Tibial nerve (tissue), 4 donors: ENCODE measurements around the gene TPSB2. TPM values are rescaled to one million over a fixed set of nuclear protein-coding genes. Genes with fewer than 3 reads are reported as not detected.

Experiments
- DNase-seq, 2 donors: peaks; one replicate each; pipeline ENCODE4 v3.0.0-alpha.2; 2019; ENCODE audit warnings: low spot score in 2 of 2
- H3K27ac ChIP-seq, 4 donors: fragments of 200-600 bp; sonication (generic) in 3 of 4; one replicate each; pipeline ENCODE4 v1.5.1; 2017 to 2019; ENCODE audit warnings: mild to moderate bottlenecking in 1 of 4
- H3K27me3 ChIP-seq, 2 donors: fragments of 200-600 bp; sonication (generic) in 1 of 2; one replicate each; pipeline versions ENCODE4 v1.5.1 to v1.6.0; 2017 to 2019
- H3K36me3 ChIP-seq, 3 donors: fragments of 200-600 bp; sonication (generic); one replicate each; pipeline ENCODE4 v1.5.1; 2018 to 2019
- H3K4me1 ChIP-seq, 4 donors: fragments of 200-600 bp; sonication (generic) in 3 of 4; one replicate each; pipeline ENCODE4 v1.5.1; 2017 to 2019
- H3K4me3 ChIP-seq, 4 donors: fragments of 200-600 bp; sonication (generic) in 3 of 4; one replicate each; pipeline ENCODE4 v1.5.1; 2017 to 2019; ENCODE audit warnings: mild to moderate bottlenecking in 1 of 4, moderate library complexity in 1 of 4
- H3K9me3 ChIP-seq, 4 donors: fragments of 200-600 bp; sonication (generic) in 3 of 4; one replicate each; pipeline ENCODE4 v1.5.1; 2017 to 2019
- CTCF ChIP-seq, 5 experiments: fragments of 200-600 bp in 3 of 5; fragments of 450-650 bp in 2 of 5; sonication (generic) in 3 of 5; IDR thresholded peaks; one replicate each; pipeline ENCODE4 v1.5.1; 2016 to 2019; ENCODE audit warnings: antibody characterized with exemption in 5 of 5, mild to moderate bottlenecking in 3 of 5, moderate library complexity in 2 of 5
- EP300 ChIP-seq, 2 donors: sonication (generic); formaldehyde crosslinking; IDR thresholded peaks; one replicate each; pipeline ENCODE4 v1.6.1; 2017; ENCODE audit warnings: antibody characterized with exemption in 2 of 2, mild to moderate bottlenecking in 1 of 2
- POLR2A ChIP-seq, 2 donors: fragments of 450-650 bp; IDR thresholded peaks; one replicate each; pipeline ENCODE4 v1.6.1; 2017; ENCODE audit warnings: antibody characterized with exemption in 2 of 2, mild to moderate bottlenecking in 2 of 2, moderate library complexity in 2 of 2
- WGBS, 2 donors: methylation state at CpG; one replicate each; pipeline ENCODE4 v1.1.5; 2018; 5-methylcytosine and 5-hydroxymethylcytosine counted together
- total RNA-seq, 4 donors: library from RNA; depleted of rRNA; stranded (reverse); fragments of >200 nt; gene quantifications; one replicate each; pipeline ENCODE4 v1.1.0, GENCODE V29; 2016

Gene TPSB2
- total RNA-seq, 4 donors from 2014 or later = 14.7 to 59.0 (median 29.1) TPM

- H3K4me1 ChIP-seq = no peaks in the 10 kb centered on the region
- no peaks in the 10 kb centered on the region for H3K9me3 ChIP-seq
- H3K4me3 ChIP-seq = no peak overlapping the region
- 64 to 65% methylated on average over 12 to 15 of the region's 15 CpGs for WGBS, 2 donors
- TF ChIP-seq POLR2A (IDR thresholded peaks at IDR 0.05) (no peak), CTCF (IDR thresholded peaks at IDR 0.05) (no peak), EP300 (IDR thresholded peaks at IDR 0.05) (no peak)
- H3K27ac ChIP-seq = no peak overlapping the region
- peaks cover 0 to 48% of the 10 kb centered on the region in 2 donors for H3K27me3 ChIP-seq
- no peak for DNase-seq
- H3K36me3 ChIP-seq = no peaks in the 10 kb centered on the region
These were observed 33.8 kb upstream of the TPSB2 start for GRCh38 chr16:1263591-1264344.

- Histone ChIP-seq H3K36me3 (no peaks in the 10 kb centered on the region), H3K27me3 (peaks cover 0 to 54% of the 10 kb centered on the region in 2 donors), H3K27ac (no peak overlapping the region), H3K9me3 (no peaks in the 10 kb centered on the region), H3K4me3 (no peak overlapping the region), H3K4me1 (no peaks in the 10 kb centered on the region)
- 67 to 81% methylated on average over 1 to 8 of the region's 9 CpGs for WGBS, 2 donors
- DNase-seq = no peak
- TF ChIP-seq POLR2A (IDR thresholded peaks at IDR 0.05) (no peak), CTCF (IDR thresholded peaks at IDR 0.05) (no peak), EP300 (IDR thresholded peaks at IDR 0.05) (no peak)
These were observed 32.9 kb upstream of the TPSB2 start for GRCh38 chr16:1262846-1263221.

GRCh38 chr16:1262210-1262845, 32.3 kb upstream of the TPSB2 start:
- H3K4me1 ChIP-seq = no peaks in the 10 kb centered on the region
- no peak overlapping the region for H3K4me3 ChIP-seq
- WGBS, 2 donors = 73 to 77% methylated on average over 17 to 30 of the region's 32 CpGs
- TF ChIP-seq EP300 (IDR thresholded peaks at IDR 0.05) (no peak), POLR2A (IDR thresholded peaks at IDR 0.05) (no peak), CTCF (IDR thresholded peaks at IDR 0.05) (no peak)
- peaks cover 0 to 59% of the 10 kb centered on the region in 2 donors for H3K27me3 ChIP-seq
- no peaks in the 10 kb centered on the region for H3K36me3 ChIP-seq
- no peak for DNase-seq
- H3K27ac ChIP-seq = no peak overlapping the region
- no peaks in the 10 kb centered on the region for H3K9me3 ChIP-seq

GRCh38 chr16:1261131-1261892, 31.3 kb upstream of the TPSB2 start:
- H3K4me3 ChIP-seq = no peak overlapping the region
- no peak for DNase-seq
- 8% methylated on average over 21 to 44 of the region's 47 CpGs for WGBS, 2 donors
- no peaks in the 10 kb centered on the region for H3K9me3 ChIP-seq
- TF ChIP-seq POLR2A (IDR thresholded peaks at IDR 0.05) (no peak), EP300 (IDR thresholded peaks at IDR 0.05) (no peak), CTCF (IDR thresholded peaks at IDR 0.05) (no peak)
- no peaks in the 10 kb centered on the region for H3K36me3 ChIP-seq
- no peaks in the 10 kb centered on the region for H3K4me1 ChIP-seq
- H3K27me3 ChIP-seq = peaks cover 0 to 66% of the 10 kb centered on the region in 2 donors
- no peak overlapping the region for H3K27ac ChIP-seq
